OCI-LY7 (cell line): ENCODE data around the gene FIGN. TPM values are rescaled to one million over a fixed set of nuclear protein-coding genes. Genes with fewer than 3 reads are reported as not detected.

ENCODE experiments used
- BruUV-seq: library from RNA; stranded (reverse); fragments of 400-500 nt; replicated peaks from 2 replicates; lab custom pipeline; 2021; lab: Mats Ljungman, UMichigan
- CTCF ChIA-PET: fragments of 300-600 bp; sonication (Branson Sonifier 250); formaldehyde crosslinking; loops from one replicate; lab custom pipeline; 2022; ENCODE audit warnings: antibody characterized with exemption; ENCODE audit not compliant: unreplicated experiment; lab: Charles Lee
- POLR2A ChIA-PET: fragments of 300-600 bp; sonication (Branson Sonifier 250); formaldehyde crosslinking; loops from one replicate; lab custom pipeline; 2022; ENCODE audit warnings: antibody characterized with exemption; lab: Charles Lee
- DNase-seq: peaks from one replicate; pipeline ENCODE4 v3.0.0-alpha.2; 2015; ENCODE audit warnings: low spot score
- H2AFZ ChIP-seq: fragments of 200-600 bp; sonication (generic), shearing (Covaris generic); 2 replicates; pipeline ENCODE4 v1.6.1; 2014; ENCODE audit warnings: mild to moderate bottlenecking, antibody characterized with exemption, low read length, moderate library complexity
- H3K27ac ChIP-seq: fragments of 200-600 bp; sonication (generic); 2 replicates; pipeline ENCODE4 v1.5.1; 2014; ENCODE audit warnings: mixed run types, low read depth, mild to moderate bottlenecking, moderate library complexity, low read length, inconsistent platforms; ENCODE audit not compliant: poor library complexity, severe bottlenecking
- H3K36me3 ChIP-seq: fragments of 200-600 bp; sonication (generic); 2 replicates; pipeline ENCODE4 v1.6.1; 2014; ENCODE audit warnings: mild to moderate bottlenecking, antibody characterized with exemption, low read length, moderate library complexity, mixed read lengths; ENCODE audit not compliant: insufficient read depth
- H3K4me1 ChIP-seq: fragments of 200-600 bp; sonication (generic); 2 replicates; pipeline ENCODE4 v1.5.1; 2014; ENCODE audit warnings: mild to moderate bottlenecking, low read length; ENCODE audit not compliant: insufficient read depth, poor library complexity, severe bottlenecking
- H3K4me2 ChIP-seq: fragments of 200-600 bp; sonication (generic); 2 replicates; pipeline ENCODE4 v1.6.1; 2014; ENCODE audit warnings: mild to moderate bottlenecking, low read length
- H3K4me3 ChIP-seq: fragments of 200-600 bp; sonication (generic); 2 replicates; pipeline ENCODE4 v1.5.1; 2014; ENCODE audit warnings: mild to moderate bottlenecking, low read depth, low read length; ENCODE audit not compliant: poor library complexity, severe bottlenecking
- H3K79me2 ChIP-seq: fragments of 200-600 bp; sonication (generic); 2 replicates; pipeline ENCODE4 v1.6.1; 2016; ENCODE audit warnings: low read depth, mild to moderate bottlenecking, low read length, moderate library complexity, mixed read lengths; ENCODE audit not compliant: insufficient read depth
- H3K9me2 ChIP-seq: fragments of 200-600 bp; sonication (generic); 2 replicates; pipeline ENCODE4 v1.6.1; 2016; ENCODE audit warnings: mild to moderate bottlenecking, low read length, mixed read lengths; ENCODE audit not compliant: insufficient read depth
- H3K9me3 ChIP-seq: fragments of 200-600 bp; sonication (generic); 2 replicates; pipeline ENCODE4 v1.6.1; 2014; ENCODE audit warnings: mild to moderate bottlenecking, mixed run types, low read length, mixed read lengths
- H4K20me1 ChIP-seq: fragments of 200-600 bp; sonication (generic); 2 replicates; pipeline ENCODE4 v1.6.1; 2014; ENCODE audit warnings: mild to moderate bottlenecking, antibody characterized with exemption, low read length, moderate library complexity, mixed read lengths; ENCODE audit not compliant: insufficient read depth
- CTCF ChIP-seq: fragments of 200-600 bp; sonication (generic); conservative IDR thresholded peaks from 2 replicates; pipeline ENCODE4 v1.5.1; 2014; ENCODE audit warnings: mild to moderate bottlenecking, antibody characterized with exemption, low read length, moderate library complexity, mixed read lengths
- EZH2phosphoT487 ChIP-seq: fragments of 200-600 bp; sonication (generic); IDR thresholded peaks from 2 replicates; pipeline ENCODE4 v1.6.1; 2018; ENCODE audit warnings: low read depth, borderline replicate concordance, mild to moderate bottlenecking, mixed run types, antibody characterized with exemption, low read length, moderate library complexity, mixed read lengths
- intact Hi-C: fragments of 100-400 bp; cut with micrococcal nuclease; formaldehyde crosslinking; loops from one replicate; pipeline ENCODE4 v1.10.0; 2022; ENCODE audit not compliant: unreplicated experiment
- total RNA-seq, 2 experiments: library from RNA; depleted of rRNA in 1 of 2; stranded (reverse); fragments of >200 nt in 1 of 2; shearing (Covaris generic) in 1 of 2; gene quantifications; 2 replicates each; pipeline ENCODE4 v1.2.3, GENCODE V29; 2014 to 2022

The FIGN gene
- total RNA-seq, 2 experiments from 2014 or later, result not detected

GRCh38 chr2:163764566-163764965, 28.8 kb upstream of the FIGN start:
- ChIA-PET CTCF (no interaction called here), POLR2A (no interaction called here)
- H3K27ac ChIP-seq, result no peak overlapping the region
- no TSS peak for BruUV-seq
- no peaks in the 10 kb centered on the region for H4K20me1 ChIP-seq
- no peak for TF ChIP-seq CTCF
- TF ChIP-seq EZH2phosphoT487, result no peak
- intact Hi-C loops, result no loop called here
- no peaks in the 10 kb centered on the region for H3K4me1 ChIP-seq
- no peaks in the 10 kb centered on the region for H3K9me3 ChIP-seq
- no peak overlapping the region for H3K4me2 ChIP-seq
- H3K36me3 ChIP-seq, result no peaks in the 10 kb centered on the region
- no peaks in the 10 kb centered on the region for H3K9me2 ChIP-seq
- H3K79me2 ChIP-seq, result no peaks in the 10 kb centered on the region
- H3K4me3 ChIP-seq, result no peak overlapping the region
- H2AFZ ChIP-seq, result no peak overlapping the region
- no peak for DNase-seq

GRCh38 chr2:163759013-163759412, 23.2 kb upstream of the FIGN start:
- intact Hi-C loops, result no loop called here
- Histone ChIP-seq H2AFZ (no peak overlapping the region), H3K79me2 (no peaks in the 10 kb centered on the region), H3K27ac (no peak overlapping the region), H3K9me3 (no peaks in the 10 kb centered on the region), H3K4me2 (no peak overlapping the region), H3K4me3 (no peak overlapping the region), H3K9me2 (no peaks in the 10 kb centered on the region), H4K20me1 (no peaks in the 10 kb centered on the region), H3K36me3 (no peaks in the 10 kb centered on the region), H3K4me1 (no peaks in the 10 kb centered on the region)
- ChIA-PET CTCF (no interaction called here), POLR2A (interaction anchor here (0.7 kb wide), 1 partner anchor 19 kb away, joined by 3 read pairs; no protein-coding TSS in a partner anchor)
- TF ChIP-seq EZH2phosphoT487 (no peak), CTCF (no peak)
- BruUV-seq, result no TSS peak
- no peak for DNase-seq

- DNase-seq, result no peak
- Histone ChIP-seq H3K4me3 (no peak overlapping the region), H4K20me1 (no peaks in the 10 kb centered on the region), H3K79me2 (no peaks in the 10 kb centered on the region), H3K36me3 (no peaks in the 10 kb centered on the region), H3K27ac (no peak overlapping the region), H3K4me1 (no peaks in the 10 kb centered on the region), H3K4me2 (no peak overlapping the region), H3K9me3 (no peaks in the 10 kb centered on the region), H3K9me2 (no peaks in the 10 kb centered on the region), H2AFZ (no peak overlapping the region)
- no TSS peak for BruUV-seq
- no peak for TF ChIP-seq EZH2phosphoT487
- no peak for TF ChIP-seq CTCF
- CTCF ChIA-PET, result no interaction called here
- POLR2A ChIA-PET, result no interaction called here
- intact Hi-C loops, result no loop called here
Measured at GRCh38 chr2:163757814-163758213, 22.0 kb upstream of the FIGN start.
